GM18526 (cell line): ENCODE results near the gene SRRM2.

ENCODE experiments used
- POLR2A ChIP-seq: IDR thresholded peaks from 3 replicates; pipeline ENCODE4 v1.6.1; 2011; ENCODE audit not compliant: insufficient read length; ENCODE audit errors: extremely low read depth

SRRM2 gene

DNA sequence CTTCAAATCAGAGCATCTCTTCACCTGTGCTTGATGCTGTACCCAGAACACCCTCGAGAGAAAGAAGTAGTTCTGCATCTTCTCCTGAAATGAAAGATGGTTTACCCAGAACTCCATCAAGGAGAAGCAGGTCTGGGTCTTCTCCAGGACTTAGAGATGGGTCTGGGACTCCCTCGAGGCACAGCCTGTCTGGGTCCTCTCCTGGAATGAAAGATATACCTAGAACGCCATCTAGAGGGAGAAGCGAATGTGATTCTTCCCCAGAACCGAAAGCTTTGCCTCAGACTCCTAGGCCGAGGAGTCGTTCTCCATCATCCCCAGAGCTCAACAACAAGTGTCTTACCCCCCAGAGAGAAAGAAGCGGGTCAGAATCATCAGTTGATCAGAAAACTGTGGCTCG lies 12.3 kb downstream of the SRRM2 start:
- TF ChIP-seq POLR2A, result no peak

DNA sequence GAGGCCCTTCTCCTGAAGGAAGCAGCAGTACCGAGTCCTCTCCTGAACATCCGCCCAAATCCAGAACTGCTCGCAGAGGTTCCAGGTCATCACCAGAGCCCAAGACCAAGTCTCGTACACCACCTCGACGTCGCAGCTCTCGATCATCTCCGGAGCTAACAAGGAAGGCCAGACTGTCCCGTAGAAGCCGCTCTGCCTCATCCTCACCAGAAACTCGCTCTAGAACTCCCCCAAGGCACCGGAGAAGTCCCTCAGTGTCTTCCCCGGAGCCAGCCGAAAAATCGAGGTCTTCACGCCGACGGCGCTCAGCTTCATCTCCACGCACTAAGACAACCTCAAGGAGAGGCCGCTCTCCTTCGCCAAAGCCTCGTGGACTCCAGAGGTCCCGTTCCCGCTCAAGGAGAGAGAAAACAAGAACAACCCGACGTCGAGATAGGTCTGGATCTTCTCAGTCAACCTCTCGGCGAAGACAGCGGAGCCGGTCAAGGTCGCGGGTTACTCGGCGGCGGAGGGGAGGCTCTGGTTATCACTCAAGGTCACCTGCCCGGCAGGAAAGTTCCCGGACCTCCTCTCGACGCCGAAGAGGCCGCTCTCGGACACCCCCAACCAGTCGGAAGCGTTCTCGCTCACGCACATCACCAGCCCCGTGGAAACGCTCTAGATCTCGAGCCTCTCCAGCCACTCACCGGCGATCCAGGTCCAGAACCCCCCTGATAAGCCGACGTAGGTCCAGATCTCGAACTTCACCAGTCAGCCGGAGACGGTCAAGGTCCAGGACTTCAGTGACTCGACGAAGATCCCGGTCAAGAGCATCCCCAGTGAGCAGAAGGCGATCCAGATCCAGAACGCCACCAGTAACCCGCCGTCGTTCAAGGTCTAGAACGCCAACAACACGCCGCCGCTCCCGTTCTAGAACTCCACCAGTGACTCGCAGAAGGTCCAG lies 13.3 kb downstream of the SRRM2 start:
- TF ChIP-seq POLR2A, result no peak

DNA sequence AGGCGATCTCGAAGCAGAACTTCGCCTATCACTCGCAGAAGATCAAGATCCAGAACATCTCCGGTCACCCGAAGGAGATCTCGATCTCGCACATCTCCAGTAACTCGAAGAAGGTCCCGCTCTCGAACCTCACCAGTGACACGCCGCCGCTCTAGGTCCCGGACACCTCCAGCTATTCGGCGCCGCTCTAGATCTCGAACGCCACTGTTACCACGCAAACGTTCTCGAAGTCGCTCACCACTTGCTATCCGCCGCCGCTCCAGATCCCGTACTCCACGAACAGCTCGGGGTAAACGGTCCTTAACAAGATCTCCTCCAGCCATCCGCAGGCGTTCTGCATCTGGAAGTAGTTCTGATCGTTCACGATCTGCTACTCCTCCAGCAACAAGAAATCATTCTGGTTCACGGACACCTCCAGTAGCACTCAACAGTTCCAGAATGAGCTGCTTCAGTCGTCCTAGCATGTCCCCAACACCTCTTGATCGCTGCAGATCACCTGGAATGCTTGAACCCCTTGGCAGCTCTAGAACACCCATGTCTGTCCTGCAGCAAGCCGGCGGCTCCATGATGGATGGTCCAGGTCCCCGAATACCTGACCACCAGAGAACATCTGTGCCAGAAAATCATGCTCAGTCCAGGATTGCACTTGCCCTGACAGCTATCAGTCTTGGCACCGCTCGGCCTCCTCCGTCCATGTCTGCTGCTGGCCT lies 14.1 kb downstream of the SRRM2 start:
- TF ChIP-seq POLR2A, result peak; percentile 15

DNA sequence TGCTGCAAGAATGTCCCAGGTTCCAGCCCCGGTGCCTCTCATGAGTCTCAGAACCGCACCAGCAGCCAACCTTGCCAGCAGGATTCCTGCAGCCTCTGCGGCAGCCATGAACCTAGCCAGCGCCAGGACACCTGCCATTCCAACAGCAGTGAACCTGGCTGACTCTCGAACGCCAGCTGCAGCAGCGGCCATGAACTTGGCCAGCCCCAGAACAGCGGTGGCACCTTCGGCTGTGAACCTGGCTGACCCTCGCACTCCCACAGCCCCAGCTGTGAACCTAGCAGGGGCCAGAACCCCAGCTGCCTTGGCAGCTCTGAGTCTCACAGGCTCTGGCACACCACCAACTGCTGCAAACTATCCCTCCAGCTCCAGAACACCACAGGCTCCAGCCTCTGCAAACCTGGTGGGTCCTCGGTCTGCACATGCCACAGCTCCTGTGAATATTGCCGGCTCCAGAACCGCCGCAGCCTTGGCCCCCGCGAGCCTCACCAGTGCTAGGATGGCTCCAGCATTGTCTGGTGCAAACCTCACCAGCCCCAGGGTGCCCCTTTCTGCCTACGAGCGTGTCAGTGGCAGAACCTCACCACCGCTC lies 14.8 kb downstream of the SRRM2 start:
- TF ChIP-seq POLR2A, result no peak

DNA sequence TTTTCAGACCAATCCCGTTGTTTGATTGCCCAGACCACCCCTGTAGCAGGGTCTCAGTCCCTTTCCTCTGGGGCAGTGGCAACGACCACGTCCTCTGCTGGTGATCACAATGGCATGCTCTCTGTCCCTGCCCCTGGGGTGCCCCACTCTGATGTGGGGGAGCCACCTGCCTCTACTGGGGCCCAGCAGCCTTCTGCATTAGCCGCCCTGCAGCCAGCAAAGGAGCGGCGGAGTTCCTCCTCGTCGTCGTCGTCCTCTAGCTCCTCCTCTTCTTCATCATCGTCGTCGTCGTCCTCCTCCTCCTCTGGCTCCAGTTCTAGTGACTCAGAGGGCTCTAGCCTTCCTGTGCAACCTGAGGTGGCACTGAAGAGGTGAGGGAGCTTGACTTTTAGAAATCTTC lies 15.5 kb downstream of the SRRM2 start:
- no peak for TF ChIP-seq POLR2A

DNA sequence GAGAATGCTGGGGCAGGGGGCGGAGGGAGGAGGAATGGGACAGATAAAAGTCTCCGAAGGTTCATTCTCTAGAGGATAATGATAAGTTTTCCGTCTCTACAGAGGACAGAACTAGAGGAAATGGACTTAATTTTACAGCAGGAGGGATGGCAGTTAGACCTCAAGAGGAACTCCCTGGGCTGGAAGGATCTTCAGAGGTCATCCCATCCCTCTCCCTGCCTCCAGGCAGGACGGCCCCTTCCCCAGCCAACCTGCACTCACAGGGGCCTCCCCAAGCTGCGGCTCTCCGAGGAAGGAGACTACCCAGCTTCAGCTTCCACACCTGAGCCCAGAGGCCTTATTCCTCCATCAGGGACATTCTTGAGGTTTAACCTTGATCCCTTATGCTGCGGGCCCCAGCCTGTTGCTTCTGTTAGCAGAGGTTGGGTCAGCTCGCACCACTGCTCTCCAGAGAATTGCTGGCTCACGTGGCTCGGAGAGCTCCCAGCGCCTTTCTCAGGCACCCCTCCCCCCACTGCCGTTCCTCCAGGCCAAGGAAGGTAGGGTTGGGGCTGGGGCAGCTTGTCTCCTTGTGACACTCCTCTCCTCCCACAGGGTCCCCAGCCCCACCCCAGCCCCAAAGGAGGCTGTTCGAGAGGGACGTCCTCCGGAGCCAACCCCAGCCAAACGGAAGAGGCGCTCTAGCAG lies 16.1 kb downstream of the SRRM2 start:
- TF ChIP-seq POLR2A, result no peak

DNA sequence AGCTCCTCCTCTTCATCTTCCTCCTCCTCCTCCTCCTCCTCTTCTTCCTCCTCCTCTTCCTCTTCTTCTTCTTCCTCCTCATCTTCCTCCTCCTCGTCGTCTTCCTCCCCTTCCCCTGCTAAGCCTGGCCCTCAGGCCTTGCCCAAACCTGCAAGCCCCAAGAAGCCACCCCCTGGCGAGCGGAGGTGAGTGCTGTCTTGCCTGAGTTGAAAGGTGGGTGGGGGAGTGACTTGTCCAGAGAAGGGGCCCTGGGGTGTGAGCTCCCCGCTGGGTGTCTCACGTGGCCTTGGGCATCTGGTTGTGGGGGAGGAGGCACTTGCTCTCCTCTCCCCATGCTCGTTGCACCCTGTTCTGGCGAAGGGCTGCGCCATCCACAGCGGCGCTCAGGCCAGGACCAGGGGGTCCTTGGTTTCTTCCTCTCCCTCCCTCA lies 16.7 kb downstream of the SRRM2 start:
- TF ChIP-seq POLR2A, result no peak

DNA sequence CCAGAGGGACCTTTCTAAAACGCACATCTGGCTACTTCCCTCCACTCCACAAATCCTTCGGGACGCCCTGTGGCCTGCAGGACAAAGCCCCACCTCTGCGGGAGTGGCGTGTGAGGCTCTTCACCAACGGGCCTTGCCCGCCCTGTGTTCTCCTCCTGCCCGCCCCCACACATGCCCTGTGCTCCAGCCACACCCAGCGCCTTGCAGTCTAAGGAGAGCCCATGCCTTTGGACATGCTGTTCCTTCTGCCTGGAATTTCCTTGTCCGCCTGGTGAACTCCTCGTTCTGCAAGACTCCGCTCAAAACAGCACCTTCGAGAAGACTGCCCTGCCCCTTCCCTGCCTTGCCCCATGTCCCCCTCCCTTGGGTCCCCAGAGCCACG lies 17.2 kb downstream of the SRRM2 start:
- no peak for TF ChIP-seq POLR2A

DNA sequence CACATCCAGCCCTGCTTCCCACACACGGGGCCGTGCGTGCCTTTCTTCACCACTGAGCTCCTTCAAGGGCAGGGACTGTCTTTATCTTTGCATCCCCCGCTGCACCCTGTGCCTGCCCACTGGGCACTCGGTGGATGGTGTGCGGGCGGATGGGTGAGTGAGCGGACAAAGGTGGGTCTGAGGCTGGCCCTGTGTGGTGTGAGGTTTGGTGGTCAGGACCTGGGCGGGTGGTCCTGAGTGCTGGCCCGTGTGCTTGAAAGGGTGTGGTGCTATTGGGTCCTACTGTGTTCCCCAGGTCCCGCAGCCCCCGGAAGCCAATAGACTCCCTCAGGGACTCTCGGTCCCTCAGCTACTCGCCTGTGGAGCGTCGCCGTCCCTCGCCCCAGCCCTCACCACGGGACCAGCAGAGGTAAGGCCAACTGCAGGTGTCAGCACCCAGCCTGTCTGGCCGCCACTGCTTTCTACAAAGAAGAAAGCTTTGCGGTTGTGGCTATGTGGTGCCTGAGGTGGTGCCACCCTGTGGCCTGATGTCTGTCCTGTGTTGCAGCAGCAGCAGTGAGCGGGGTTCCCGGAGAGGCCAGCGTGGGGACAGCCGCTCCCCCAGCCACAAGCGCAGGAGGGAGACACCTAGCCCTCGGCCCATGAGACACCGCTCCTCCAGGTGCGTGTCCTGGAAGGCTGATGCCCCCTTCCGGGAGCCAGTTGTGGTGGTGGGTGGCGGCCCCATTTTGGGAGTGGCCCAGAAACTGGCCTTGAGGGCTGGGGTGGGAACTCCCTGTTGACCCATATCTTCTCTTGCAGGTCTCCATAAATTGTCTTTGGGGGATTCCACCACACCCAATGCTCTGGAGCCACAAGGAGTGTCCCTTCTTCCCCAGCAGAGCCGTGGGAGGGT lies 17.9 kb downstream of the SRRM2 start:
- peak; percentile 2 for TF ChIP-seq POLR2A

DNA sequence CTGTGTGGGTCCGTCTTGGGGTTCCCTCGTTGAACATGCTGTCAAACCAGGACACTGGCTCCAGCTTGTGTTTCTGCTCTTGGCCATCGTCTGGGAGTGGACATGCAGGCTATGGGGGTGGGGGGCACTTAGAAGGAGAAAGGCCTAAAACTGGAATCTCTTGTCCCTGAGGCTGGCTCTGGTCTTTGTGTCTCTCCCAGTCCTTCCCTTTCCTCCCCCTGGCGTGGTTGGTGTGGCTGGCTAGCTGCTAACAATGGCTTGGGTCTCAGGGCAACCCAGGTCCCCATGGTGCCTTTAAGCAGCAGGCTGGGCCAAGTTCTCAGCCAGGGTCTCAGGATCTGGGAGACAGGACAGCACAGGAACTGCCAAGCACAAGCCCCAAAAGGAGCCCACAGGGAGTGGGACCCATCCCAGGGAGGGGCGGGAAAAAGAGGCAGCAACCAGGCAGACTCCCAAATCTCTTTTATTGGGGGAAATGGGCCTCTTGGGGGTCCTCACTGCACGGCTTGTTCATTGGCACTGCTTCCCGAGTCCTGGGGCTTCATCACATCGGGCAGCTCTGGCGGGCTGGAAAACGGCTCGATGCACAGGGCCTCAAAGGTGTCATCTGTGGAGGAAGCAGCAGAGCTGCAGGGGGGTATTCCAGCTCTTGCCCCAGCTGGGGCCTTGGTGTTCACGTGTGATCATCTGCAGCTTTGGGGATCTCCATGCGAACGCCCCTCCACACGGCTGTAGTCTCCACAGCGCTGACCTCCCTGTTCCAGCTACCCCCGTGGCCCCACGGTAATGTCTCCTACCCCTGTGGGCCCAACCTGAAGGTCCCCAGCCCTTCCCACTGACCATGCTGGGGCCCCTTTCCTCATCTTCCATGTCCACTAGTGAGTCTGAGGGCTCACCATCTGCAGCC lies 19.3 kb downstream of the SRRM2 start:
- TF ChIP-seq POLR2A, result peak; percentile 13

DNA sequence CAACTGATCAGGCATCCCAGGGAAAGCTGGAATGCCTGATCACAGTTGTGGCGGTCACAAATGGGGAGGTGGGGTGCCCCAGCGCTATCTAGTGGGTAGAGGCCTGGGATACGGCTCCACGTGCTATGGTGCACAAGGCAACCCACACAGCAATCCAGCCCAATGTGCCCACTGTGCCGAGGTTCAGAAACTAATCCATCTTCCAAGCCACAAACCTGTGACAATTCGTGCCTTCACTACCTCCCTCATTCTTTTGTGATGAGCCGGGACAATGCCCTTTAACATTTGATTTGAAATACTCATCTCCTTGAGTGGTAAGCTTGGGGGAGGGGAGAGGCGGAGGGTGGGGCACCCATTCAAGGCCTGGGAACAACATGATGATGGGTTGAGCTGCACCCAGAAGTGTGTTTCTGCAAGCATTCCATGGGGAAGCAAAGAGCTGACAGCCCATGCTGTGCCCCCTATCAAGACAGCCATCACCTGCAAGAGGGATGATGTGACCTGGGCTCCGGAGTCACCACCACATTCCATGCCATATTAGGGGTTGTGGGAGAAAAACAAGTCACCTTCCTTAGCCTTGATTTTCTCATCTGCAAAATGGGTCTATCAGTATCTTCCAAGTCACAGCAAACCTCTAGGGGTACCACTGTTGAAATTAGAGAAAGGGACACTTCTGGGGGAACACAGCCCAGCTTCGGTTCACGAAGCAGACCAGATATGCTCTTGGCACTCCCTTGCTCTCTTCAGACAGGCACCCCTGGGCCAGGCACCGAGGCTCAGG lies 20.9 kb downstream of the SRRM2 start:
- TF ChIP-seq POLR2A, result no peak

DNA sequence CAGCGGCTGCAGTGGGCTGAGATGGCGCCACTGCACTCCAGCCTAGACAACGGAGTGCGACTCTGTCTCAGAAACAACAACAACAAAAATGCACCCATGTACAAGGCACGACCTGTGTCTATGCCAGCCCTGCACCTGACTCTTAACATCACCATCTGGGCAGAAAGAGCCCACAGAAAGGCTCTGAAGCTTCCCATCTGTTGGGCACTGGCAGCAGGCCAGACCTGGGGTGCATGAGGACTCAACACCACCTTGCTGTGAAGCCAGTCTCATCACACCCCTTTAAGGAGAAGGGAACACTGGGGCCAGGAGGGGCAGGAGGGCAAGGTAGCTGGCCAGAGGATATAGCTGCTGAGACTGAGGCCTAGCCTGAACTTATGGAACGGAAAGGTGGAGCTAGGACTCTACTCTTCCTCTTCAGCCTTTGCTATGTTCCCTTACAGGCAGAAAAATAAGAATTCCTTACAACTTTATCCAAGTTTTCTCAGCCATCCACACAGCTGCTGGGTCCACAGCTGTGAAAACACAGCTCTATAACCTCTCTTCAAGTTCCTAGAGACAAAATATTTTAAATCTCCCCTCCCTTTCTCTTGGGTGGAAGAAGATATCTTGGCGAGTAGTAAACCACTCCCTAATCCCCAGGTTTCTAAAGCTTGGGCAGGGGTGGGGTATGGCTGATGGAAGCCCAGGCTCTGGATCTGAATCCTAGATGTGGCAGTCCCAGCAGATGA lies 21.9 kb downstream of the SRRM2 start:
- TF ChIP-seq POLR2A, result no peak

DNA sequence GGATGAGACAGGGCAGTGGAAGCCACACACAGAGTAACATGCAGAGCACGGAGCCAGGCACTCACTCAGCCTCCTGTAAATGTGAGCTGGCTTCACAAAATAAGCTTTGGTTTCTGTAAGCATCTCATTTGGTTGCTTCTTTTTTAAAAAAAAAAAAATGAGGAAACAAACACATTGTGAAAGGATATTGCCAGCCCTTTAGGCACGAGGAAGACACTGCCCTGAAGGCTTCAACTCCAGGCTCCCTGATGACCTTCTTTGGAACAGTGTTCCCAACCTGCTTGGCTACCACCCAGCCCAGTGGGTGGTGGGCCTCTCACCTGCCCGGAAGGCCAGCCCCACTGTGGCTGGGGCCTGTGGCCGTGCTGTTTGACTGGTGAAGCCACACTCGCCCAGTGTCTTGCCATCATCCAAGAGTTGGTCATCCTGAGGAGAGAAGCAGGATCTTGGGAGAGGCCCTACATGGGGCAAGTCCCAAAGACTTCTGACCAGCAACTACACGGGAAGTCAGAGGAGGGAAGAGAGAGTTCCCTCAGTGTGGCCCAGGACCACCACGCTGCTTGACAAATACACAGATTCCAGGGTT lies 22.8 kb downstream of the SRRM2 start:
- TF ChIP-seq POLR2A, result no peak
